ENCODE results near the gene SRL. TPM values are rescaled to one million over a fixed set of nuclear protein-coding genes. Genes with fewer than 3 reads are reported as not detected.

The SRL gene
- total and polyA plus RNA-seq, 5 donors = 255 to 395 (median 343) TPM

- H3K4me3 ChIP-seq (ENCODE audit: low read length) = no peak overlapping the region
- DNase-seq = no peak
- intact Hi-C loops (cut with DNase I) = no loop called here
- H3K27me3 ChIP-seq (ENCODE audit: control insufficient read depth, insufficient read depth) = no peaks in the 10 kb centered on the region
- no peak overlapping the region for H3K27ac ChIP-seq (ENCODE audit: low read length)
- no peak for ATAC-seq
- no peaks in the 10 kb centered on the region for H3K4me1 ChIP-seq (ENCODE audit: control insufficient read depth, insufficient read depth, low read length)
- H3K9me3 ChIP-seq (ENCODE audit: control insufficient read depth, low read length) = no peaks in the 10 kb centered on the region
Observed at GRCh38 chr16:4139968-4140367, 101.9 kb downstream of the SRL start.

Other genes starting within 250 kb of the SRL start
- gene ADCY9, start 125.6 kb downstream of the SRL start, total RNA-seq = 10 to 100 TPM; 25.9 to 31.4 (median 28.9) TPM
- gene ADCY9, start 125.6 kb downstream of the SRL start, polyA plus RNA-seq = 13.0 TPM
- 1 to 10 TPM; 2.3 to 4.2 (median 3.5) TPM for gene TFAP4, start 30.9 kb upstream of the SRL start, total RNA-seq
- 2.1 TPM for gene TFAP4, start 30.9 kb upstream of the SRL start, polyA plus RNA-seq
- gene GLIS2, start 74.0 kb upstream of the SRL start, total RNA-seq = 10 to 100 TPM; 20.0 to 34.6 (median 33.1) TPM
- gene GLIS2, start 74.0 kb upstream of the SRL start, polyA plus RNA-seq = 15.2 TPM
- gene PAM16, start 109.2 kb upstream of the SRL start, total RNA-seq = 10 to 100 TPM; 57.6 to 61.9 (median 59.7) TPM
- gene PAM16, start 109.2 kb upstream of the SRL start, polyA plus RNA-seq = 131 TPM
- 10 to 100 TPM; 11.4 to 21.3 (median 13.6) TPM for gene VASN, start 129.8 kb upstream of the SRL start, total RNA-seq
- 10.7 TPM for gene VASN, start 129.8 kb upstream of the SRL start, polyA plus RNA-seq
- gene CORO7, start 174.5 kb upstream of the SRL start, total RNA-seq = 10 to 100 TPM; 13.4 to 18.1 (median 16.9) TPM
- 9.0 TPM for gene CORO7, start 174.5 kb upstream of the SRL start, polyA plus RNA-seq
- gene DNAJA3, start 183.8 kb upstream of the SRL start, total RNA-seq = 10 to 100 TPM; 40.4 to 54.0 (median 49.8) TPM
- 48.4 TPM for gene DNAJA3, start 183.8 kb upstream of the SRL start, polyA plus RNA-seq
- 10 to 100 TPM; 23.1 to 31.7 (median 27.1) TPM for gene NMRAL1, start 232.5 kb upstream of the SRL start, total RNA-seq
- gene NMRAL1, start 232.5 kb upstream of the SRL start, polyA plus RNA-seq = 26.6 TPM
- gene HMOX2, start 234.3 kb upstream of the SRL start, total RNA-seq = 100 to 1,000 TPM in 1 of 4 donors, 10 to 100 TPM in 3; 89.6 to 104 (median 93.5) TPM
- 109 TPM for gene HMOX2, start 234.3 kb upstream of the SRL start, polyA plus RNA-seq